Measurements from ENCODE around the gene OR10H4. TPM values are rescaled to one million over a fixed set of nuclear protein-coding genes. Genes with fewer than 3 reads are reported as not detected.
"Not testable (repeated sequence)": the region's sequence is repeated elsewhere in the genome, so short reads cannot be mapped to it uniquely, and the experiment has no call there.

The OR10H4 gene
- total RNA-seq, 8 experiments from 2014 or later = 0.38 to 0.46 TPM; not detected in 6

DNA sequence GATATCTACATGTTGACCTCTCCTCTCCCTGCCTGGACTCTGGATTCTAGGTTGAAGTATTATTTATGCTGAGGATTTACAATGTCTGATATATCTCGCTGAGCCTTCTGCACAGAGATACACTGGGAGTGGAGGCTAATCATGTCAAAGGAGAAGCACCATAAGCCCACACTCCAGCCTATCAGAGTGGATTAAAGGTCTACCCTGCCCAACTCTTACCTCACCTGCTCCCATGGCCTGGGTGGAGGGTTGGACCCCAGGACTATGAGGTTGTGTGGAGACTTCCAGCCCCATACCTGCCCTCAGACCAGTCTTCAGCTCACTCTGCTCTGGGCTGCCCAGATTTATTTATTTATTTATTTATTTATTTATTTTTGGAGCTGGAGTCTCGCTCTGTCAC lies 15.4 kb downstream of the OR10H4 start:
- Histone ChIP-seq H3K4me3 (no peak overlapping the region), H3K4me1 (replicated peaks in 1 of 2) (no peaks in the 10 kb centered on the region), H3K27ac (no peak overlapping the region)
- 0 to 60% (median 30%) methylated on average over 1 to 2 of the region's 2 CpGs; no CpG with 5 or more reads in 4 of the 10 experiments for WGBS, 10 experiments
- in situ Hi-C loops (cut with MboI; ENCODE audit: low pct_unique_long_range_greater_than_20kb in 2 of 9, low sequenced_read_pairs in 9 of 9, unreplicated experiment in 9 of 9) = no loop called here
- ATAC-seq (replicated peaks in 6 of 8) = no peak

DNA sequence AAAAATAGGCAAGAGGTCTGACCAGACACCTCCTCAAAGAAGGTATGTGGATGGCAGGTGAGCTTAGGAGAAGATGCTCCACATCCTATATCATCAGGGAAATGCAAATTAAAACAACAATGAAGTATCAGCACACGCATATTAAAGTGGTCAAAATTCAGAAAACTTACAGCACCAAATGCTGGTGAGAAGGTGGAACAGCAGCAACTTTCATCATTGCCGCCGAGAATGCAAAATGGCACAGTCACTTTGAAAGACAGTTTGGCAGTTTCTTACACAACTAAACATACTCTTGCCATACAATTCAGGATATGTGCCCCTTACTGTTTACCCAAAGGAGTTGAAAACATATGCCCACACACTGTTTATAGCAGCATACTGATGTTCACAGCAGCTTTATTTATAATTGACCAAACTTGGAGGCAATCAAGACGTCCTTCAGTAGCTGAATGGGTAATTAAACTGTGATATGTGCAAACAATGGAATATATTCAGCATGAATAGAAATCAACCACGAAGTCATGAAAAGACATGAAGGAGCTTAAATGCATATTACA lies 22.5 kb downstream of the OR10H4 start:
- H3K4me1 ChIP-seq (replicated peaks in 1 of 2) = no peaks in the 10 kb centered on the region
- H3K4me3 ChIP-seq = no peak overlapping the region
- no peak overlapping the region for H3K27ac ChIP-seq
- ATAC-seq (replicated peaks in 6 of 8) = no peak
- WGBS, 10 experiments = 0 to 53% (median 37%) methylated on average over 1 to 5 of the region's 5 CpGs; no CpG with 5 or more reads in 2 of the 10 experiments
- in situ Hi-C loops (cut with MboI; ENCODE audit: low pct_unique_long_range_greater_than_20kb in 2 of 9, low sequenced_read_pairs in 9 of 9, unreplicated experiment in 9 of 9) = no loop called here

DNA sequence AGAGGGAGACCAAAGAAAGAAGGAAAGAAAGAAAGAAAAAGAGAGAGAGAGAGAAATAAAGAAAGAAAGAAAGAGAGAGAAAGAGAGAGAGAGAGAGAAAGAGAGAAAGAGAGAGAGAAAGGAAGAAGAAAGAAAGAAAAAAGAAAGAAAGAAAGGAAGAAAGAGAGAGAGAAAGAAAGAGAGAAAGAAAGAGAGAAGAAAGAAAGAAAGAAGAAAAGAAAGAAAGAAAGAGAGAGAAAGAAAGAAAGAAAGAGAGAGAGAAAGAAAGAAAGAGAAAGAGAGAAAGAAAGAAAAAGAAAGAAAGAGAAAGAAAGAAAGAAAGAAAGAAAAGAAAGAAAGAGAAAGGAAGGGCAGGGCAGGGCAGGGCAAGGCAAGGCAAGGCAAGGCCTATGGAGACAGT lies 23.2 kb downstream of the OR10H4 start:
- ATAC-seq (replicated peaks in 6 of 8); H3K27ac ChIP-seq; H3K4me1 ChIP-seq (replicated peaks in 1 of 2); in situ Hi-C loops (cut with MboI; ENCODE audit: low pct_unique_long_range_greater_than_20kb in 2 of 9, low sequenced_read_pairs in 9 of 9, unreplicated experiment in 9 of 9); H3K4me3 ChIP-seq: not testable (repeated sequence)

DNA sequence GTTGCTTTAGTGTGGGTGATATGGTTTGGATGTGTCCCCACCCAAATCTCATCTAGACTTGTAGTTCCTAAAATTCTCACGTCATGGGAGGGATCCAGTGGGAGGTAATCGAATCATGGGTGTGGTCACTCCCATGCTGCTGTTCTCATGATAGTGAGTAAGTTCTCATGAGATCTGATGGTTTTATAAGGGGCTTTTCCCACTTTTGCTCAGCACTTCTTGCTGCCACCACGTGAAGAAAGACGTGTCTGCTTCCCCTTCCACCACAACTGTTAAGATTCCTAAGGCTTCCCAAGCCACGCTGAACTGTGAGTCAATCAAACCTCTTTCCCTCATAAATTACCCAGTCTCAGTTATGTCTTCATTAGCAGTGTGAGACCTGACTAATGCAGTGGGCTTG lies 26.0 kb downstream of the OR10H4 start:
- 4 to 50% (median 16%) methylated on average over 2 to 5 of the region's 5 CpGs; no CpG with 5 or more reads in 5 of the 10 experiments for WGBS, 10 experiments
- Histone ChIP-seq H3K4me1 (replicated peaks in 1 of 2) (no peaks in the 10 kb centered on the region), H3K27ac (no peak overlapping the region), H3K4me3 (no peak overlapping the region)
- in situ Hi-C loops (cut with MboI; ENCODE audit: low pct_unique_long_range_greater_than_20kb in 2 of 9, low sequenced_read_pairs in 9 of 9, unreplicated experiment in 9 of 9) = no loop called here
- no peak for ATAC-seq (replicated peaks in 6 of 8)

DNA sequence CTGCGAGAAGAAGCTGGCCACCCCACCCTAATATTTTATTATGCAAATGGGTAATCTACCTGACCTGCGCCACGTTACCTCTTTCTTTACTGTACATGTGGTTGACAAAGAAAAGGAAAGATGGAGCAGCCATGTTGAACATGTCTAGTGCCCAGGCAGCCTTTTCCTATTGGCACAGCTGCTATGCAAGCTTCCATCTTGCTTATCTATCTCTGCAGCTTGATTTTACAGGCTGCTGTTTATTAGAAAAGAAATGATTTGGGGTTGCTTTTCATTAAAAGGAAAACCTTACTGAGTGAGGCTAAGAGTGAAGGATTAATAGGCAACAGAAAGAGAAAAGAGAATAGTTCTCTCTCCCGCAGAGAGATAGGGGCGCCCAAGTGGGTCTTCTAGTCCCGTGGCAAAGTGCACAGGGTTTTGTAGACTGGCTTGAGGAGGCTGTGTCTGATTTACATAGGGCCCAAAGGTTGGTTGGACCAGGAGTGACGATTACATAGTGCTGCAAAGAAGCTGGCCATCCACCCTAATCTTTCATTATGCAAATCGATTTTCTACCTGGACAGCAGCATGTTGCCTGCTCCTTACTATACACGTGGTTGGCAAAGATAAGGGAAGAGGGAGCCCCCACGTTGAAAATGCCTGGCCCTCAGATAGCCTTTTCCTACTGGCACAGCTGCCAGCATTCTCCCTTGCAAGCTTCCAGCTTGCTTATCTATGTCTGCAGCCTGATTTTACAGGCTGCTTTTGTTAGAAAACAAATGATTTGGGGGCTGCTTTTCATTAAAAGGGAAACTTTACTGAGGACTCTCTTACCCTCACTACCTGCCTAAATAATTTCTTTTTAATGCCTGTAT lies 28.3 kb downstream of the OR10H4 start:
- 0 to 47% (median 24%) methylated on average over 2 to 10 of the region's 10 CpGs; no CpG with 5 or more reads in 2 of the 10 experiments for WGBS, 10 experiments
- Histone ChIP-seq H3K27ac (no peak overlapping the region), H3K4me1 (replicated peaks in 1 of 2) (no peaks in the 10 kb centered on the region), H3K4me3 (no peak overlapping the region)
- no peak for ATAC-seq (replicated peaks in 6 of 8)
- in situ Hi-C loops (cut with MboI; ENCODE audit: low pct_unique_long_range_greater_than_20kb in 2 of 9, low sequenced_read_pairs in 9 of 9, unreplicated experiment in 9 of 9) = no loop called here

DNA sequence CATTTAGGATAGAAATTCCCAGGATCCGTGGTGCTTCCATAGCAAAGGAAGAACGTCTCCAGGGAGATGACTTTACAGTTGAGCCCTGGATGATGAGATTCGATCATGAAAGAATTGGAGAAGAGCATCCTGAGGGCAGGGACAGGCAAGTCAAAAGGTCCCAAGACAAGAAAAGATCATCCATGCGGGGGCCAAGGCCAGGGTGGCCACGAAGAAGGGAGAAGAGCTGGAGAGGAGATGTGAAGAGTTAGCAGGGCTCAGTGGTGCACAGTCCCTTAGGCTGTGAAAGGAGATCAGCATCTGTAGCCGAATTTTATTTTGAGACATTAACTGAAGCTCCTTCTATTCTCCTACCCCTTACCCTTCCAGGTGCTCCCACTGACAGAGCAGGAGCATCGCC lies 28.9 kb downstream of the OR10H4 start:
- ATAC-seq (replicated peaks in 6 of 8) = no peak
- H3K4me3 ChIP-seq = no peak overlapping the region
- 5 to 46% (median 16%) methylated on average over 3 to 6 of the region's 7 CpGs; no CpG with 5 or more reads in 2 of the 10 experiments for WGBS, 10 experiments
- H3K27ac ChIP-seq = no peak overlapping the region
- in situ Hi-C loops (cut with MboI; ENCODE audit: low pct_unique_long_range_greater_than_20kb in 2 of 9, low sequenced_read_pairs in 9 of 9, unreplicated experiment in 9 of 9) = no loop called here
- no peaks in the 10 kb centered on the region for H3K4me1 ChIP-seq (replicated peaks in 1 of 2)

DNA sequence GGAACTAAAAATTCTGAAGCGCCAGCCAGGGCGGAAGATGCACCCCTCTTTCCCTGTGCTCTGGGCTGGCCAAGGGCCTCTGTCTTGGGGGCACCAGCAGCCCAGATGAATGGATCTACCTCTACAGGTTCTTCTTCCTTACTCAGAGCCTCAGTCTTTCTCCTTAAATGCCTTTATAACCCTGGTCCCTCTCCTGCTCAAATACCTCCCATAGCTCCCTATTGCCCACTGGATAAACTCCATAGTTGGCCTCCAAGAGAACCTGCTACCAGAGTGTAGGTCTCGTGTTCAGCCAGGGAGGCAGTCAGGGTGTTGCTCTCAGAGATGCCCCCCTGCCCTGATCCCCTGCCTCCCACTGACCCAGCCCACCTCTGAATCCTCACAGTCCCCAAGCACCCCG lies 30.5 kb downstream of the OR10H4 start:
- Histone ChIP-seq H3K4me3 (no peak overlapping the region), H3K27ac (no peak overlapping the region), H3K4me1 (replicated peaks in 1 of 2) (no peaks in the 10 kb centered on the region)
- 63 to 90% (median 87%) methylated on average over 2 of the region's 4 CpGs; no CpG with 5 or more reads in 7 of the 10 experiments for WGBS, 10 experiments
- in situ Hi-C loops (cut with MboI; ENCODE audit: low pct_unique_long_range_greater_than_20kb in 2 of 9, low sequenced_read_pairs in 9 of 9, unreplicated experiment in 9 of 9) = no loop called here
- no peak for ATAC-seq (replicated peaks in 6 of 8)

DNA sequence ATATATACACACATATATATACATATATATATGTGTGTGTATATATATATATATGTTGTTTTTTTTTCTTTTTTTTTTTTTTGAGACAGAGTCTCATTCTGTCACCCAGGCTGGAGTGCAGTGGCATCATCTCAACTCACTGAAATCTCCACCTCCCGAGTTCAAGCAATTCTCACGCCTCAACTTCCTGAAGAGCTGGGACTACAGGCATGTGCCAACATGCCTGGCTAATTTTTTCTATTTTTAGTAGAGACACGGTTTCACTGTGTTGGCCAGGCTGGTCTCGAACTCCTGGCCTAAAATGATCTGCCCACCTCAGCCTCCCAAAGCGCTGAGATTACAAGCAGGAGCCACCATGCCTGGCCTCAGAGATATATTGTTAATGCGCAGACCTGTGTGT lies 37.0 kb downstream of the OR10H4 start:
- H3K4me1 ChIP-seq (replicated peaks in 1 of 2); ATAC-seq (replicated peaks in 6 of 8); H3K4me3 ChIP-seq; H3K27ac ChIP-seq; in situ Hi-C loops (cut with MboI; ENCODE audit: low pct_unique_long_range_greater_than_20kb in 2 of 9, low sequenced_read_pairs in 9 of 9, unreplicated experiment in 9 of 9): not testable (repeated sequence)
- 0 to 100% (median 43%) methylated on average over 1 to 5 of the region's 6 CpGs; no CpG with 5 or more reads in 3 of the 10 experiments for whole genome bisulfite sequencing, 10 experiments

DNA sequence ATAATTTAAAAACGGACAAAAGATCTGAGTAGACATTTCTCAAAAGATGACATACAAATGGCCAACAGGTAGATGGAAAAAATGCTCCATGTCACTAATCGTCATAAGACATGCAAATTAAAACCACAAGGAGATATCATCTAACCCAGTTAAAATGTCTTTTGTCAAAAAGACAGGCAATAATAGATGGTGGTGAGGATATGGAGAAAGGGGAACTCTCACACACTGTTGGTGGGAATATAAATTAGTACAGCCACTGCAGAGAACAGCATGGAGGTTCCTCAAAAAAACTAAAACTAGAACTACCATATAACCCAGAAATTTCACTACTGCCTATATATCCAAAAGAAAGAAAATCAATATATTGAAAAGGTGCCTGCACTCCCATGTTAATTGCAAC lies 37.9 kb downstream of the OR10H4 start:
- Histone ChIP-seq H3K4me1 (replicated peaks in 1 of 2) (no peaks in the 10 kb centered on the region), H3K4me3 (no peak overlapping the region), H3K27ac (no peak overlapping the region)
- in situ Hi-C loops (cut with MboI; ENCODE audit: low pct_unique_long_range_greater_than_20kb in 2 of 9, low sequenced_read_pairs in 9 of 9, unreplicated experiment in 9 of 9) = no loop called here
- ATAC-seq (replicated peaks in 6 of 8) = no peak
- whole genome bisulfite sequencing, 10 experiments = 22 to 100% (median 43%) methylated on average over 1 to 2 of the region's 2 CpGs

DNA sequence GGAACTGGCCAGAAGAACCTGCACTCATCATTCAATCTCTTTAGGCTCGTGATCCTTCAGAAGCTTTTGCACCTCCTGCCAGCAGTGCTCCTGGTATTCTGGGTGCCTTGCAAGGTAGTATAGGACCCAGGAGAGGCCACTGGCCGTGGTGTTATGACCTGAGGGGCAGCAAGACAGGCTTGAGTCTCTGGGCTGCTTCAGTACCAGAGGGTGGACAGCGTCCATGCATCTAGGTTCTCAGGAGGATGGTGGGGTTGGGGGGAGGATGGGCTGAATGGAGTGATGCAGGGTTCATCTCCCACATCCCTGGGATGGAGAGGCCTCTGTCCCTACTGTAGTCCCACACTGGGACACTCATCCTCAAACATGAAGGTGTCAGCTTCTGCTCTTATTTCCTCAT lies 41.1 kb downstream of the OR10H4 start:
- Histone ChIP-seq H3K4me1 (replicated peaks in 1 of 2) (no peaks in the 10 kb centered on the region), H3K27ac (no peak overlapping the region), H3K4me3 (no peak overlapping the region)
- 0 to 20% (median 0%) methylated on average over 1 of the region's 3 CpGs; no CpG with 5 or more reads in 7 of the 10 experiments for WGBS, 10 experiments
- ATAC-seq (replicated peaks in 6 of 8) = no peak
- in situ Hi-C loops (cut with MboI; ENCODE audit: low pct_unique_long_range_greater_than_20kb in 2 of 9, low sequenced_read_pairs in 9 of 9, unreplicated experiment in 9 of 9) = no loop called here

DNA sequence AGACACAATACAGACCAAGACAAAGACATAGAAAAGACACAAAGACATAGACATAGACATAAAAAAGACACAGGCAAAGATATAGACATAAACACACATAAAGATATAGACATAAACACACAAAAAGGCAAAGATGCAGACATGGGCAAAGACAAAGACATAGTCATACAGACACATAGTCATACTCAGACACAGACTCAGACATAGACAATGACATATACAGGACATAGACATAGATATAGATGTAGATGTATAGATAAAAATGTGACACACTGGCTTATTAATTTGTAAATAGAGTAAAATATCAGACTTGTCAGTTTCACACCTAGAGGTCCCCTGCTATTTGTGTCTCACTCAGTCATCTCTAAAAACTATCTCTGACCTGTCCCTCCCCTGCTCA lies 42.8 kb downstream of the OR10H4 start:
- in situ Hi-C loops (cut with MboI; ENCODE audit: low pct_unique_long_range_greater_than_20kb in 2 of 9, low sequenced_read_pairs in 9 of 9, unreplicated experiment in 9 of 9) = no loop called here
- no peak for ATAC-seq (replicated peaks in 6 of 8)
- no peak overlapping the region for H3K27ac ChIP-seq
- no peak overlapping the region for H3K4me3 ChIP-seq
- H3K4me1 ChIP-seq (replicated peaks in 1 of 2) = no peaks in the 10 kb centered on the region

DNA sequence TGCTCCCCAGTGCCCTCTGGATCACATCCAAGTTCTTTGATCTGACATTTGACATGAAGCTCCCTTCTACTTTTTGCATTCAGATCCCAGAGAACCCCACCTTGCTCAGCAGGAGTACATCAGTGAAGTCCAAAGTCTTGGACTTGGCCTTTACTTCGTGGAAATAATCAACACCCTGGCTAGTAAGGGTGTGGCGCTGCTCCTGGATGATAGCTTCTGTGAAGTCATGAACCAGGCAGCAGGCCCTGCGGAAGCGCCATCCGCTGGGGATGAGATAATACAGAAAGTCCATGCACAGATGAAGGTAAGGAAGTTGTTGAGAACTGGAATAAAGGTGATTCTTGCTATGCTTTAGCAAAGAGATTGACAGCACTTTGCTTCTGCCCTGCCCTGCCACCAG lies 43.2 kb downstream of the OR10H4 start:
- in situ Hi-C loops (cut with MboI; ENCODE audit: low pct_unique_long_range_greater_than_20kb in 2 of 9, low sequenced_read_pairs in 9 of 9, unreplicated experiment in 9 of 9) = no loop called here
- 14 to 100% (median 43%) methylated on average over 1 to 5 of the region's 5 CpGs; no CpG with 5 or more reads in 4 of the 10 experiments for WGBS, 10 experiments

DNA sequence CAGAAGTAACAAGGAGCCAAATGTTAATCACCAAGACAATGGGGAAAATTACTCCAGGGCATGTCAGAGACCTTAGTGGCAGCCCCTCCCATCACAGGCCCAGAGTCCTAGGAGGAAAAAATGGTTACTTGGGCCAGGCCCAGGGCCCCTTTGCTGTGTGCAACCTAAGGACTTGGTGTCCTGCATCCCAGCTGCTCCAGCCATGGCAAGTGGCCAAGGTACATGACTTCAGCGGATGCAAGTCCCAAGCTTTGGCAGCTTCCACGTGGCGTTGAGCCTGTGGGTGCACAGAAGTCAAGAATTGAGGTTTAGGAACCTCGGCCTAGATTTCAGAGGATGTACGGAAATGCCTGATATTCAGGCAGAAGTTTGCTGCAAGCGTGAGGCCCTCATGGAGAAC lies 46.7 kb downstream of the OR10H4 start:
- ATAC-seq (replicated peaks in 6 of 8) = no peak

More for the DNA sequence above, 43.2 kb downstream of the OR10H4 start:
- Histone ChIP-seq H3K27ac (no peak overlapping the region), H3K4me3 (no peak overlapping the region), H3K4me1 (replicated peaks in 1 of 2) (no peaks in the 10 kb centered on the region)
- no peak for ATAC-seq (replicated peaks in 6 of 8)

DNA sequence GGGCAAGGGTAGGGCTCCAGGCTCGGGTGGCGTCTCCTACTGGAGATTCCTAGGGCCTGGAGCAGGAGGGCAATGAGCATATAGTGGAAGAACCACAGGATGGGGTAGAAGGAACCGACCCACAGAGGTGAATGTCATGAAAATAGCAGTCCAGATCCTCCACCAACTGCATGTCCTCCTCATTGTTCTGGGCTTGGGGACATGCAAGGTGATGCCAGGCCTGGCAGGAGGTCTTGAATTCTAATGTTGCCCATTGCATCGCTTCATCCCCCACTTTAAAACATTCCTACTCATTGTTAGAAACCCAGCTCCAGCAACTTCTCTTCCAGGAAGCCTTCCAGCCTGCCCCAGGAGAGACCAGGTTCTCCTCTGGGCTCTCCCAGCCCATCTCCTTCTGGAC lies 49.4 kb downstream of the OR10H4 start:
- Histone ChIP-seq H3K27ac (no peak overlapping the region), H3K4me3 (no peak overlapping the region), H3K4me1 (replicated peaks in 1 of 2) (no peaks in the 10 kb centered on the region)
- WGBS, 10 experiments = 0 to 23% (median 17%) methylated on average over 1 to 4 of the region's 4 CpGs; no CpG with 5 or more reads in 6 of the 10 experiments
- ATAC-seq (replicated peaks in 6 of 8) = no peak
- in situ Hi-C loops (cut with MboI; ENCODE audit: low pct_unique_long_range_greater_than_20kb in 2 of 9, low sequenced_read_pairs in 9 of 9, unreplicated experiment in 9 of 9) = no loop called here

More for the DNA sequence above, 46.7 kb downstream of the OR10H4 start:
- 15 to 100% (median 21%) methylated on average over 1 to 5 of the region's 6 CpGs; no CpG with 5 or more reads in 7 of the 10 experiments for WGBS, 10 experiments
- Histone ChIP-seq H3K27ac (no peak overlapping the region), H3K4me3 (no peak overlapping the region), H3K4me1 (replicated peaks in 1 of 2) (no peaks in the 10 kb centered on the region)
- in situ Hi-C loops (cut with MboI; ENCODE audit: low pct_unique_long_range_greater_than_20kb in 2 of 9, low sequenced_read_pairs in 9 of 9, unreplicated experiment in 9 of 9) = no loop called here
